Immature natural killer cell (primary cell): ENCODE measurements around the gene RCC1. TPM values are rescaled to one million over a fixed set of nuclear protein-coding genes. Genes with fewer than 3 reads are reported as not detected.
"Not testable (repeated sequence)": the region's sequence is repeated elsewhere in the genome, so short reads cannot be mapped to it uniquely, and the experiment has no call there.

Experiments
- DNase-seq, 3 donors: peaks; one replicate each; pipeline ENCODE4 v3.0.0; 2022; ENCODE audit warnings: mixed read lengths in 1 of 3
- H3K27ac Mint-ChIP-seq, 6 donors: one replicate each; pipeline ENCODE4 v1.8.0; 2020; ENCODE audit warnings: mixed read lengths in 6 of 6, mild to moderate bottlenecking in 5 of 6, inconsistent platforms in 4 of 6, moderate library complexity in 3 of 6
- H3K27me3 Mint-ChIP-seq, 3 donors: one replicate each; pipeline ENCODE4 v1.8.0; 2020 to 2021; ENCODE audit warnings: low read depth in 3 of 3, mild to moderate bottlenecking in 3 of 3, mixed read lengths in 3 of 3, moderate library complexity in 3 of 3, inconsistent platforms in 1 of 3
- H3K36me3 Mint-ChIP-seq, 3 donors: one replicate each; pipeline ENCODE4 v1.8.0; 2020; ENCODE audit warnings: mixed read lengths in 3 of 3, inconsistent platforms in 2 of 3, mild to moderate bottlenecking in 2 of 3
- H3K4me1 Mint-ChIP-seq, 2 donors: one replicate each; pipeline ENCODE4 v1.8.0; 2020; ENCODE audit warnings: inconsistent platforms in 2 of 2, mild to moderate bottlenecking in 2 of 2, mixed read lengths in 2 of 2, moderate library complexity in 1 of 2
- H3K4me3 Mint-ChIP-seq, 5 donors: one replicate each; pipeline ENCODE4 v1.8.0; 2020; ENCODE audit warnings: mild to moderate bottlenecking in 5 of 5, mixed read lengths in 5 of 5, inconsistent platforms in 3 of 5, moderate library complexity in 3 of 5
- H3K9me3 Mint-ChIP-seq, 6 donors: one replicate each; pipeline ENCODE4 v1.8.0; 2020; ENCODE audit warnings: mild to moderate bottlenecking in 6 of 6, mixed read lengths in 6 of 6, inconsistent platforms in 4 of 6, moderate library complexity in 3 of 6
- polyA plus RNA-seq, 3 donors: library from polyadenylated mRNA; unstranded; fragments of 300-500 nt; fragmentation: Illumina TruSeq; gene quantifications; one replicate each; pipeline ENCODE4 v1.2.3, GENCODE V29; 2021

Gene RCC1
- polyA plus RNA-seq, 3 donors from 2014 or later: 11.4 to 16.0 (median 12.4) TPM

DNA sequence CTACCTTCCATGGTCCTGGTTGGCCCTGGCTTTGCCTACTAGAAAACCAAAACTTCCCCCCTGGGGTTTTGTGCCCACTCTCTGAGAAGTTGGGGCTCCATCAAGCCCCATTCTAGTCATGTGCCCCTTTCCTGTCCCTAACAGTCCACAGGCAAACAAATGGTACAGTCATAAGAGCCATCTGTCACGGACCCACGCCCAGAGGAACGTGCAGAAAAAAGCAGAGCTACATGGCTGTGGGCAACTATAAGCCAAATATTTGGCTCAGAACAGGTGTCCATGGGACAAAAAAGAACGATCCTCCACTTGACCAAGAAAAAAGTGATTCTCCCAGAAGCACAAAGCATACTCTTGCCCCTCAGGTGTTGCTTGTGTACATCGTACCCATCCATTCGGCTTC, 32.4 kb downstream of the RCC1 start:
- no peak overlapping the region for H3K27ac Mint-ChIP-seq
- H3K4me3 Mint-ChIP-seq: no peak overlapping the region
- no peaks in the 10 kb centered on the region for H3K4me1 Mint-ChIP-seq
- no peaks in the 10 kb centered on the region for H3K9me3 Mint-ChIP-seq
- H3K36me3 Mint-ChIP-seq: peaks cover 0 to 16% (median 4%) of the 10 kb centered on the region in 3 donors
- peaks cover 0 to 3% (median 2%) of the 10 kb centered on the region in 3 donors for H3K27me3 Mint-ChIP-seq
- no peak for DNase-seq

DNA sequence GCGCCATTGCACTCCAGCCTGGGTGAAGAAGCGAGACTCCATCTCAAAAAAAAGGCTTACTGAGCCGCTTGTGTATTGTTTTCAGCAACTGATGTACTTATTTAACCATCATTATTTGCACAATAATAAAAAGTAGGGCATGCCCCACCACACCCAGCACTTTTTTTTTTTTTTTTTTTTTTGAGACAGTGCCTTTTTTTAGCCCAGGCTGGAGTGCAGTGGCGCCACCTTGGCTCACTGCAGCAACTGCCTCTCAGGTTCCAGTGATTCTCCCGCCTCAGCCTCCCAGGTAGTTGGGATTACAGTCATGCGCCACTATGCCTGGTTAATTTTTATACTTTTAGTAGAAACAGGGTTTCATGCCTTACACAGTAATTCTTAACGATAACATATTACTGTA, 34.8 kb downstream of the RCC1 start:
- no peak for DNase-seq
- H3K27ac Mint-ChIP-seq: no peak overlapping the region
- peaks cover 0 to 5% (median 0%) of the 10 kb centered on the region in 3 donors for H3K27me3 Mint-ChIP-seq
- no peaks in the 10 kb centered on the region for H3K9me3 Mint-ChIP-seq
- no peak overlapping the region for H3K4me3 Mint-ChIP-seq
- H3K4me1 Mint-ChIP-seq: no peaks in the 10 kb centered on the region
- peaks cover 0 to 14% (median 0%) of the 10 kb centered on the region in 3 donors for H3K36me3 Mint-ChIP-seq

DNA sequence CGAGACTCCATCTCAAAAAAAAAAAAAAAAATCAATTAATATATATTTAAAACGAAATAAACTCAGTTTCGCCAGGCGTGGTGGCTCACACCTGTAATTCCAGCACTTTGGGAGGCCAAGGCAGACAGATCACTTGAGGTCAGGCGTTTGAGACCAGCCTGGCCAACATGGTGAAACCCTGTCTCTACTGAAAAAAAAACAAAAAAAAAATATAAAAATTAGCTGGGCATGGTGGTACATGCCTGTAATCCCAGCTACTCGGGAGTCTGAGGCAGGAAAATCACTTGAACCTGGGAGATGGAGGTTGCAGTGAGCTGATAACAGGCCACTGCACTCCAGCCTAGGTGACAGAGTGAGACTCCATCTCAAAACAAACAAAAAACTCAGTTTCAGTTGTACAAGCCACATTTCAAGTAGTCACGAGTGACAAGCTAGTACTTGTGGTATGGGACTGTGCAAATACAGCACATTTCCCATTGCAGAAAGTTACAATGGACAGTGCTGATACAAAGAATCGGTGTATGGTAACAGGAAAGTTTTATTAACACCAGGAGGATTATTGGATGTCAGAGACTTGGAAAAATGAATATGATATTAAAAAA, 35.7 kb downstream of the RCC1 start:
- not testable (repeated sequence) for DNase-seq, H3K9me3 Mint-ChIP-seq, H3K4me1 Mint-ChIP-seq, H3K27me3 Mint-ChIP-seq, H3K4me3 Mint-ChIP-seq, H3K27ac Mint-ChIP-seq
- peaks cover 0 to 14% (median 0%) of the 10 kb centered on the region in 3 donors for H3K36me3 Mint-ChIP-seq

DNA sequence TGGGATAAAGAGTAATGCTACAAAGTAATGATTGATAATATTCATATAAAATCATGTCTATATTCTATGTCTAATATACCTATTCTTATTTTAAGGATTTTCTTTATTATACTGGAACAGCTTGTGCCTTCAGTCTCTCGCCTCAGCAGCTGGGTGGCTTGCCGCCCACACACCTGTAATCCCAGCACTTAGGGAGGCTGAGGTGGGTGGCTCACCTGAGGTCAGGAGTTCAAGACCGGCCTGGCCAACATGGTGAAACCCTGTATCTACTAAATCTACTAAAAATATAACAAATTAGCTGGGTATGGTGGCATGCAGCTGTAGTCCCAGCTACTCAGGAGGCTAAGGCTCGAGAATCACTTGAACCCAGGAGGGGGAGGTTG, 39.4 kb downstream of the RCC1 start:
- no peak for DNase-seq
- Mint-ChIP-seq H3K36me3 (no peaks in the 10 kb centered on the region), H3K4me1 (no peaks in the 10 kb centered on the region), H3K27me3 (peaks cover 0 to 3% (median 0%) of the 10 kb centered on the region in 3 donors), H3K9me3 (no peaks in the 10 kb centered on the region), H3K4me3 (no peak overlapping the region), H3K27ac (no peak overlapping the region)

DNA sequence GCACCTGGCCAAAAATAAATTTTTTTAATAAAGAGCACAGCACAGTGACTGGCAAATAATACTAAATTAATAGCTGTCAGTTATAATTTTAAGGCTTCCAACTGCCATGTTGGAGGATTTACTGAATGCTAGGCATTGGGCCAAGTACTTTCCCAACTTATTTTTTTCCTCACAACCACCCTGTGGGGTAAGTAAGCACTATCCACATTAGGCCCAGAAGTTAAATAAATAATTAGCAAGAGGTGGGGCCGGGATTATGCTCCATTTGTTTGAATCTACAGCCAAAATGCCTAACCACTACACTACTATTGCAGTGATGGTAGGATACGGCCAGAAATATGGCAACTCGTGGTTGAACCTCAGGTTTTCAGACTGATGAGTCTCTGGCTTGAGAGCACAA, 42.5 kb downstream of the RCC1 start:
- no peak overlapping the region for H3K4me3 Mint-ChIP-seq
- peaks cover 9 to 13% of the 10 kb centered on the region in 2 donors for H3K4me1 Mint-ChIP-seq
- peaks cover 0 to 8% (median 4%) of the 10 kb centered on the region in 3 donors for H3K27me3 Mint-ChIP-seq
- H3K36me3 Mint-ChIP-seq: no peaks in the 10 kb centered on the region
- no peak overlapping the region for H3K27ac Mint-ChIP-seq
- DNase-seq: no peak
- H3K9me3 Mint-ChIP-seq: no peaks in the 10 kb centered on the region

DNA sequence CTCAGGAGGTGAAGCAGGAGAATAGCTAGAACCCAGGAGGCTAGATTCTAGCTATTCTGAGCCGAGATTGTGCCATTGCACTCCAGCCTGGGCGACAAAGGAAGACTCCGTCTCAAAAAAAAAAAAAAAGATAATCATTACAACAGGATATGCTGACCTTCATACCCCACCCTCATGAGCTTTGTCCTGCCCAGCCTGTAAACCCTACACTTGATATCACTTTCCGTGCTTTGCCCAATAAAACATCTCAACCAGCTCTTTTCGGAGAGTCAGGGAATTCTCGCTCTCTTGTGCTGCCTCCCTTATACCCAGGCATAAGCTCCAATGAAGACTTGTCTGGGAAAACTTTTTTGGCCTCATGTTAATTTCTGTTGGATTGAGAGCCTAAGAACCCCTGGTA, 45.5 kb downstream of the RCC1 start:
- H3K4me3 Mint-ChIP-seq: peak overlapping the region in 2 of 5 donors; percentile 2 to 99

DNA sequence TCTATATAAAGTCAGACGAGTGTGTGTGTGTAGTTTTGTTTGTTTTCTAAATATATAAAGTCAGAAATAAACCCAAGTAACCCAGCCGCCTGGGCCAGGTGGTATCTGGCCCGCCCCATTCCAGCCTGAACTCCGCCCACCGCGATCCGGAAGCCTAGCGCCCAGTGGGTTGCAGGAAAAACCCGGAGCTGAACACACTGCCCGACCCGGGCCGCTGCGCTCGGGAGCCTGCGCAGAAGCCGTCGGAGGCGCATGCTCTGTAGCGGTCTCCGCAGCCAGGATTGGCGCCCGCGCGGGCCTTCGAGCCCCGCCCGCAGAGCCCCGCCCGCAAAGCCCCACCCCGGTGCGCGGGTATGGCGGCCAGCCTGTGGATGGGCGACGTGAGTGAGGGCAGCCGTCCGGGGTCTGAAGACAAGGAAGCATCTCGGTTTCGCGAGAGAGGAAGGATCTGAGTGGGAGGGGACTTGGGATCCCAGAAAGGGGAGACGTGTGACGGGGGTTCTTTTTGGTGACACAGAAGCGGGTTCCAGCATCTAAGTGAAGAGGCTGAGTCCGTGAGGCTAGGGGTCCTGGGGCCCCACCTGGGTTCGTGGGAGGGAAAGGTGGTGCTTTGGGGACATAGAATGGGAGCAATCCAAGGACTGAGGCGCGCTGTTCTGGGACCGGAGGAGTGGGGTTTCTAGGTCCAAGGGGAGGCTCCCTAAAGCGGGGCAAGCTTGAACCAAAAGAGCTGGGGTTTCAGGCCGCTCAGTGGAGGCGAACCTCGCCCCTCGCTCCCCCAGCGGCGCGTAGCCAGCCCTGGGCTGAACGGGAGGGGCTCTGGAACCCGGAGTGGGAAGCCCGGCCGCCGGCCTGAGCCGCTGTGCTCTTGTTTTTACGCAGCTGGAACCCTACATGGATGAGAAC, 47.2 kb downstream of the RCC1 start, which contains the start of gene TRNAU1AP:
TRNAU1AP (plus strand) TSS at position 328 of the 906 bp plus-strand sequence; CDS start at position 354, 26 bp downstream.
- peak; percentile 96 to 97 (median 97) for DNase-seq
- Mint-ChIP-seq H3K36me3 (peaks cover 0 to 7% (median 3%) of the 10 kb centered on the region in 3 donors), H3K4me3 (peak within 1 kb of the TSS; percentile 98 to 99 (median 99)), H3K9me3 (no peaks in the 10 kb centered on the region), H3K27me3 (peaks cover 0 to 7% (median 6%) of the 10 kb centered on the region in 3 donors), H3K27ac (peak within 1 kb of the TSS; percentile 94 to 99 (median 97)), H3K4me1 (peaks cover 17 to 32% of the 10 kb centered on the region in 2 donors)

More for the DNA sequence above, 45.5 kb downstream of the RCC1 start:
- Mint-ChIP-seq H3K36me3 (peaks cover 0 to 4% (median 3%) of the 10 kb centered on the region in 3 donors), H3K9me3 (no peaks in the 10 kb centered on the region), H3K27me3 (peaks cover 0 to 7% (median 4%) of the 10 kb centered on the region in 3 donors), H3K27ac (peak overlapping the region in 3 of 6 donors; percentile 94 to 98 (median 96)), H3K4me1 (peaks cover 17 to 32% of the 10 kb centered on the region in 2 donors)
- no peak for DNase-seq

DNA sequence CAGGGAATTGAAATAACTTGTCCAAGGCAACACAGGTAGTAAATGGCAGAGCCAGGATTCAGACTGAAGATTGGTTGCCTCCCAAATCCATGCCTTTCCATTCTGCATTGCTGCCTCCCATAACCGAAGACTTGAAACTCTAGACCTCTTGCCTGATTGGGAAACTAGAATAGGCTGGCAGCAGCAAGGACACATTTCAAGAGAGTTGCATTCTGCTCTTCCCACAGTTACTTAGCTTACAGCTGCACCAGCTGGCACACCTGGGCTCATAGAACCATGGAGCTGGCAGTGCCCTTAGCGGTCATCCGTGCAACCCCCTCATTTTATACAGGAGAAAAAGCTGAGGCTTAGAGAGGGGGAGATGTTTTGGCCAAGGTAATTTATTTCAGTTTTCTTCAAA, 55.0 kb downstream of the RCC1 start:
- Mint-ChIP-seq H3K4me3 (no peak overlapping the region), H3K27ac (peak overlapping the region in 1 of 6 donors; percentile 29), H3K36me3 (peaks cover 0 to 36% (median 3%) of the 10 kb centered on the region in 3 donors), H3K9me3 (no peaks in the 10 kb centered on the region), H3K4me1 (no peaks in the 10 kb centered on the region), H3K27me3 (peaks cover 0 to 2% (median 2%) of the 10 kb centered on the region in 3 donors)
- DNase-seq: no peak

DNA sequence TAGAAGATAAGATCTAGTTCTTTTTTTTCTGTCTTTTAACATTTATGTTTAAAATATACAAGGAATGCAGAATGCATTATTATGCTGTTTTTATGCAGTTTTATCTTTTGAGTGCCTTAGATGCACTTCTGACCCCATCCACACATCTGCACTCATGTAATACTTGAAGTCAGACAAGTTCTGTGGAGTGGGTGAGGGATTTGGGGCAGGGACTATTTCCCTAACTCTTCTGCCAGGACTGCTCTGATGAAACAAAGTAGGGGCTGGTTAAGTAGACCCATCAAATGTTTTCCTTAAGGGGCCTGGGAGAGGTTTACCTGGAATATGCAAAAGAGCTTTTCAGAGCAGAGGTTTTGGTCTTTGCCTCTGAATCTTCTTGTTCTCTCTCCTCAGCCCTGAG, 58.5 kb downstream of the RCC1 start:
- Mint-ChIP-seq H3K36me3 (peaks cover 9 to 47% (median 12%) of the 10 kb centered on the region in 3 donors), H3K27ac (no peak overlapping the region), H3K4me1 (no peaks in the 10 kb centered on the region), H3K4me3 (no peak overlapping the region), H3K9me3 (no peaks in the 10 kb centered on the region), H3K27me3 (peaks cover 0 to 2% (median 0%) of the 10 kb centered on the region in 3 donors)
- no peak for DNase-seq

DNA sequence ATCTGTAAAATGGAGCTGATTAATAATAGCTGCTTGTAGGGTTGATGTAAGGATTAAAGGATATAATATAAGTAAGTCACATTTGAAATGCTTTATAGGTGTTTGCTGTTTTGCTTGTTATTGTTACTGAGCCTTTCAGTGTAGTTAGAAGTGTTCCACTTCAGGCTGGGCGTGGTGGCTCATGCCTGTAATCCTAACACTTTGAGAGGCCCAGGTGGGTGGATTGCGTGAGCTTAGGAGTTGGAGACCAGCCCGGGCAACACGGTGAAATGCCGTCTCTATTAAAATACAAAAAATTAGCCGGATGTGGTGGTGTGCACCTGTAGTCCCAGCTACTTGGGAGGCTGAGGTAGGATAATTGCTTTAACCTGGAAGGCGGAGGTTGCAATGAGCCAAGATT, 59.2 kb downstream of the RCC1 start:
- Mint-ChIP-seq H3K9me3 (no peaks in the 10 kb centered on the region), H3K4me1 (no peaks in the 10 kb centered on the region), H3K36me3 (peaks cover 9 to 41% (median 12%) of the 10 kb centered on the region in 3 donors), H3K27me3 (no peaks in the 10 kb centered on the region), H3K27ac (peak overlapping the region in 1 of 6 donors; percentile 51), H3K4me3 (no peak overlapping the region)
- no peak for DNase-seq

DNA sequence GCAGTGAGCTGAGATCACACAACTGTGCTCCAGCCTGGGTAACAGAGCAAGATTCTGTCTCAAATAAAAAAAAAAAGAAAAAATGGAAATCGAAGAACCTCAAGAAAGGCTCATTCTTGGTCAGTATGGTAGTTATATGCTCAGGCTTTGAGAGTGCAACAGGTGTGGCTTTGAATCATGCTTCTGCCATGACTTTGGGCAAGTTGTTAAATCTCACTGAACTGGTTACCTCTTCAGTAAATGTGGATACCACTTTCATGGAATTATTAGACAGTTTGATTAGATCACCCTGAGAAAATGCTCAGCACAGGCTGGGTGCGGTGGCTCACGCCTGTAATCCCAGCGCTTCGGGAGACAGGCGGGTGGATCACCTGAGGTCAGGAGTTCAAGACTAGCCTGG, 59.9 kb downstream of the RCC1 start:
- DNase-seq: no peak
- Mint-ChIP-seq H3K9me3 (no peaks in the 10 kb centered on the region), H3K27ac (no peak overlapping the region), H3K27me3 (no peaks in the 10 kb centered on the region), H3K36me3 (peaks cover 9 to 42% (median 12%) of the 10 kb centered on the region in 3 donors), H3K4me3 (no peak overlapping the region), H3K4me1 (no peaks in the 10 kb centered on the region)

DNA sequence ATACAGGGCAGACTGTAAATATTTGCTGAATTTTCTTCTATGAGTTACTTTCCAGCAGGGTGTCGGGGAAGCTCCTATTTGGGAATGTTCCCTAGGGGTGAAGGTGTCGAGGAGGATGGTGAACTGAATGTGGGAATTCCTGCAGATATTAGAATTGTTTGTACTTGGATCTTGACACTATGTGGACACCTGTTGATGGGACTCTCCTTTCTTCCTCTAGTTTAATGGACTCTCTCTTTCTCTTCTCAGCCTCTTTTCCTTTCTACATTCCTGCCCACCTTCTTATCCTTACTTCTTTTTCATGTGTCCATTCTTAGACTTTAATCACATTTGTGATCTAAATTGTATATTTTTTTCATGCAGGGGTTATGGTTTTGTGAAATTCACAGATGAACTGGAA, 61.1 kb downstream of the RCC1 start:
- H3K9me3 Mint-ChIP-seq: no peaks in the 10 kb centered on the region
- H3K27ac Mint-ChIP-seq: peak overlapping the region in 1 of 6 donors; percentile 25
- no peaks in the 10 kb centered on the region for H3K27me3 Mint-ChIP-seq
- no peaks in the 10 kb centered on the region for H3K4me1 Mint-ChIP-seq
- H3K36me3 Mint-ChIP-seq: peaks cover 16 to 41% (median 16%) of the 10 kb centered on the region in 3 donors
- no peak for DNase-seq
- H3K4me3 Mint-ChIP-seq: no peak overlapping the region

DNA sequence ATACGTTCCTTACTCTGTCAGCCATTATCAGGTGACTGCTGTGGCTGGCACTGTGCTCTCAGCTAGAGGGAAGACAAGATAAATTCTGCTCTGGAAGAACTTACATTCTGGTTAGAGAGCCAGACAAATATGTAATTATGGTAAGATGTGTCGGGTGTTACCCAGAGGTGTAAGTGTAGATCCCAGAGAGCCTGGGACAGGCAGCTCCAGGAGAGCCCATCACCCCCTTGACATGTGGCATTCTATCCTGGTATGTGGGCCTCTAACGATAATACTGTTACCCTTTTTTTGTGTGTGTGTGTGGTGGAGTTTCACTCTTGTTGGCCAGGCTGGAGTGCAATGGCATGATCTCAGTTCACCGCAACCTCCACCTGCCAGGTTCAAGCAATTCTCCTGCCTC, 66.1 kb downstream of the RCC1 start:
- Mint-ChIP-seq H3K27ac (peak overlapping the region in 1 of 6 donors; percentile 34), H3K9me3 (no peaks in the 10 kb centered on the region), H3K27me3 (peaks cover 0 to 2% (median 2%) of the 10 kb centered on the region in 3 donors), H3K36me3 (peaks cover 12 to 26% (median 14%) of the 10 kb centered on the region in 3 donors), H3K4me3 (no peak overlapping the region), H3K4me1 (no peaks in the 10 kb centered on the region)
- DNase-seq: no peak

DNA sequence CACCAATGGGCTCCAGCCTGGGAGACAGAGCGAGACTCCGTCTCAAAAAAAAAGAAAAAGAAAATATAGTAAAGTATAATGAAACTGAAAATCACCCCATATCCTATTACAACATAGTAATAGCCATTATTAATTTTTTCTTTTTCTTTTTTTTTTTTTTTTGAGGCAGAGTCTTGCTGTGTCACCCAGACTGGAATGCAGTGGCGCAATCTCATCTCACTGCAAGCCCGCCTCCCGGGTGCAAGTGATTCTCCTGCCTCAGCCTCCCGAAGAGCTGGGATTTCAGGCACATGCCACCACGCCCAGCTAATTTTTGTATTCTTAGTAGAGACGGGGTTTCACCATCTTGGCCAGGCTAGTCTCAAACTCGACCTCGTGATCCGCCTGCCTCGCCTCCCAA, 67.0 kb downstream of the RCC1 start:
- peaks cover 5 to 26% (median 8%) of the 10 kb centered on the region in 3 donors for H3K36me3 Mint-ChIP-seq
- not testable (repeated sequence) for H3K27ac Mint-ChIP-seq, H3K4me3 Mint-ChIP-seq, H3K9me3 Mint-ChIP-seq, H3K27me3 Mint-ChIP-seq, H3K4me1 Mint-ChIP-seq, DNase-seq
